Fibroblast of skin of right biceps (primary cell): ENCODE data around the gene UTP14C.
A peak's percentile ranks its signal among the peaks of the same experiment; 100 is the strongest.
"Not testable (repeated sequence)": the region's sequence is repeated elsewhere in the genome, so short reads cannot be mapped to it uniquely, and the experiment has no call there.

Experiments
- DNase-seq: peaks from one replicate; pipeline ENCODE4 v3.0.0-alpha.2; 2013

UTP14C gene

DNA sequence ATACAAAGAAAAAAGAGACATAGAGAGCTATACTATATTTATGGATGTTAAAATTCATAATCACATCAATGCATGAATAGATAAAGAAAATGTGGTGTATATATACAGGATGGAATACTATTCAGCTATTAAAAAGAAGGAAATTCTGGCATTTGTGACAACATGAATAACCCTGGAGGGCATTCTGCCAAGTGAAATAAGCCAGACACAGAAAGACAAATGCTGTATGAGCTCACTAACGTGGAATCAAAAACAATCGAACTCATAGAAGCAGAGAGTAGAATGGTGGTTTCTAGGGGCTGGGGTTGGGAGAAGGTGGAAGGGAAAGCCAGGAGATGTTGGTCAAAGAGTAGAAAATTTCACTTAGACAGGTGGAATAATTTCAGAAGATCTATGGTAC is 24.0 kb downstream of the UTP14C start:
- peak; percentile 20 for DNase-seq

- DNase-seq = no peak
These were observed 26.9 kb downstream of the UTP14C start for GRCh38 chr13:52051400-52051799.

DNA sequence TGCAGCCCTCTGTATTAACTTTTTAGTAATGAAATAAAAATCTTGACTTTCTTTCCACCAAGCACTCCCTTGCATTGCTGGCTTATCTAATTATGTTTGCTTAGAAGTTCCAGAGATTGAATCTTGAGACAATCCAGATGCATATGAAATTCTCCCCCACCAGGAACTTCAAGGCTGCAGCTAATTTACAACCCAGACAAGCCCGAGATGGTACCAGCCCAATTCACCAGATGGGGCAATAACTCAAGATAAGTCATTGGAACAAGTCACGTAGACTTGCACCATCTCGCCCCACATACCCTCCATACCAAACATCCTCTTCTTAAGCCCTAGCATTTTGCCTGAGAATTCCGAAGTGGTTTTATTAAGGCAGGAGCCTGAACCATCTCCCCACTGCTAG is 29.0 kb downstream of the UTP14C start:
- DNase-seq = no peak

- DNase-seq = not testable (repeated sequence)
These were observed 36.6 kb downstream of the UTP14C start for GRCh38 chr13:52061064-52061463.

DNA sequence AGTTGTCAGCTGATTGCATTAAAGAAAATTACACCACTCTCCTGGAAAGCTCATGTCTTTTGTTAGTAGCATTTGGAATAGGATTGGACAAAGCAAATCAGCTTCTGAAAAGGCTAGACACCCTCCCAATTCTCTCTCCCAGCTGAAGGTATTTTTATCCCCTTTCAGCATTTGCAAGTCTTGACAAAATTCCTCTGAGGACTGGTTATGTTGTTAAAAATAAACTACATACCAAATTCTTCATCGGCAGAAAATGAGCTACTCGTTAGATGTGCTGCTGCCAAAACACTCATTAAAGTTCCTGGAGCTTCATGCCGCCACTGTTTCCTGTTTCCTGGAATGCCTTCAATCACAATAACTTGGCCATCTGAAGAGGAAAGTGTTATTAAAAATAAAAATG is 37.1 kb downstream of the UTP14C start:
- DNase-seq = peak; percentile 17

DNA sequence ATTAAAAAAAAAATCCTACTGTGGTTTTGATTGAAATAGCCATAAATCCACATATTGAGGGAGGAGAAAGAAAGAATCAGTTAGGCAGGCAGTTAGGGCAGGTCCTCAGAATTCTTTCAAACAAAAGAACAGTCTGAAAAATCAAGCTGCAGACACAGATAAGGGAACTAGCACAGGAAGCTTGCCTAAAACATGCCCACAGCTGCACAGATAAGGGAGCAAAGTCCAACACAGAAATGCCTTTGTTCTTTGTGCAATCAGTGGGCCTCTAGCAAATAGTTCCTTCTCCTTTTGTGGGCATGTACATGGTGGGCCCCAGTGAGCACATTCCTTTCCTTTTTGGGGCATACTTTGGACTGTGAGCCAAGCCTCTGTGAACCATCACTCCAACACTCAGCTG is 42.7 kb downstream of the UTP14C start:
- DNase-seq = no peak

GRCh38 chr13:52070929-52071523 is 46.5 kb downstream of the UTP14C start:
- peak; percentile 19 for DNase-seq
